Measurements from ENCODE around the gene ZBTB32. TPM values are rescaled to one million over a fixed set of nuclear protein-coding genes. Genes with fewer than 3 reads are reported as not detected.

The ZBTB32 gene
- total RNA-seq, 1 experiment from 2014 or later = 0.13 TPM

- Histone ChIP-seq H3K4ac (ENCODE audit: low read depth, low read length) (no peak overlapping the region), H3K4me1 (ENCODE audit: insufficient read depth, low read length) (no peaks in the 10 kb centered on the region), H3K18ac (ENCODE audit: insufficient read length, low read depth, low read length) (no peak overlapping the region), H3K9ac (ENCODE audit: extremely low read depth, insufficient read length, low read length) (no peak overlapping the region), H4K8ac (replicated peaks; ENCODE audit: insufficient read length, low read depth, low read length) (no peak overlapping the region), H4K20me1 (ENCODE audit: control insufficient read depth, insufficient read depth, insufficient read length) (no peaks in the 10 kb centered on the region), H4K5ac (ENCODE audit: insufficient read length, low read depth, low read length) (no peak overlapping the region), H2BK5ac (ENCODE audit: insufficient read length, low read length) (no peak overlapping the region), H3K4me2 (ENCODE audit: insufficient read depth, insufficient read length, low read length) (no peak overlapping the region), H3K23ac (ENCODE audit: insufficient read length, low read depth, low read length) (no peak overlapping the region), H3K27me3 (ENCODE audit: insufficient read depth, low read length) (no peaks in the 10 kb centered on the region), H2AK5ac (ENCODE audit: insufficient read length, low read length) (no peak overlapping the region), H3K9me3 (ENCODE audit: control insufficient read depth, low read depth, low read length) (no peaks in the 10 kb centered on the region), H3T11ph (ENCODE audit: low read length) (no peak overlapping the region), H2BK20ac (ENCODE audit: low read depth, low read length, poor library complexity, severe bottlenecking) (no peak overlapping the region), H3K27ac (ENCODE audit: insufficient read length, low read depth, low read length) (no peak overlapping the region), H3K23me2 (ENCODE audit: insufficient read length, low read depth, low read length, poor library complexity, severe bottlenecking) (no peaks in the 10 kb centered on the region), H3K79me1 (ENCODE audit: insufficient read depth, low read depth, low read length, poor library complexity, severe bottlenecking) (no peaks in the 10 kb centered on the region), H3K56ac (ENCODE audit: insufficient read length, low read depth, low read length) (no peak overlapping the region), H2BK120ac (ENCODE audit: low read depth, low read length, poor library complexity, severe bottlenecking) (no peak overlapping the region), H2BK15ac (ENCODE audit: low read depth, low read length) (no peak overlapping the region), H2AFZ (ENCODE audit: low read length) (no peak overlapping the region), H4K91ac (ENCODE audit: insufficient read length, low read depth, low read length) (no peak overlapping the region), H2BK12ac (ENCODE audit: insufficient read length, low read depth, low read length) (no peak overlapping the region), H3K14ac (ENCODE audit: insufficient read depth, low read length) (no peak overlapping the region), H3K79me2 (ENCODE audit: insufficient read depth, low read length) (no peaks in the 10 kb centered on the region)
- peaks cover 56 to 81% (median 77%) of the 10 kb centered on the region in 3 experiments for H3K36me3 Mint-ChIP-seq (ENCODE audit: insufficient read depth in 1 of 3, low read depth in 3 of 3)
- no peaks in the 10 kb centered on the region for H3K9me3 Mint-ChIP-seq
- no peak for TF ChIP-seq CTCF (conservative IDR thresholded peaks at IDR 0.05)
- no peak for DNase-seq
- WGBS (ENCODE audit: extremely low coverage, insufficient read length, low lambda C conversion rate) = no CpG with 5 or more reads among the region's 25 CpGs
- H3K27ac Mint-ChIP-seq = no peak overlapping the region
- no peak overlapping the region for H3K4me3 Mint-ChIP-seq
- H3K27me3 Mint-ChIP-seq (ENCODE audit: low read depth) = no peaks in the 10 kb centered on the region
- no peaks in the 10 kb centered on the region for H3K4me1 Mint-ChIP-seq
Measured at GRCh38 chr19:35732540-35733179, 28.3 kb downstream of the ZBTB32 start.

Measured in H9 (cell line).